ENCODE data around the gene FYN. TPM values are rescaled to one million over a fixed set of nuclear protein-coding genes. Genes with fewer than 3 reads are reported as not detected.
A peak's percentile ranks its signal among the peaks of the same experiment; 100 is the strongest.

The FYN gene
- total and polyA plus RNA-seq, 9 of the 15 experiments (the other 6 are each of a cell fraction or from before 2014, with no cell fraction given) = 2.9 to 22.1 (median 11.4) TPM

DNA sequence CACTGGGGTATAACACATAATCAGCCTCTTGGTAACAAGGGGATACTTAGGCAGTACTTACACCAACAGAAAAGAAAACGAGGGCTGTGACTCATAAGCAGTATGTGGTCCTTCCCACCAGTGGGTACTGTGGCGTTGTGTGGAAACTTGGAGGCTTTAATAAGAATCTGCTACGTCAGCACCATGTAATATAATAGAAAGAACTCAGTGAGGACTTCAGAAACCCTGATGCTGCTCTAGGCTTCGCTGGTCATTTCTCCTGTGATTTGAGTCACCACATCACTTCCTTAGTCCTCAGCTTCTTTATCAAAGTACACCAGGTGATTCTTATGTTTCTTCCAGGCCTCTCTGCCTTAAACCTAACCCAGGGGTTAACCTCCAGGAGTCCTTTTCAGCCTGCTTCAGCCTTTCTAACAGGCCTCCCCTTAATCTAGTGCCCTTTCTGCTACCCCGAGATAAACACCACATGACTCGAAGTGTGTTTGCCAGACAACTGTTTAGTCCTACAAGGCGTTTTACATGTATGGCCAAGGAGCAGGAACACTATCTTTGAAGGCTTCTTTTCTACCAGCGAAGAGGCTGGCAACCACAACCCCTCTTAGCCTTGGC, 68.5 kb downstream of the FYN start (continued):
- TF ChIP-seq MNT (conservative IDR thresholded peaks at IDR 0.05) = peak in 1 of 2 experiments; percentile 14; a peak in 1 of 4 replicates
- no peak for TF ChIP-seq LARP7 (IDR thresholded peaks at IDR 0.05)
- TF ChIP-seq, protein P1, sequence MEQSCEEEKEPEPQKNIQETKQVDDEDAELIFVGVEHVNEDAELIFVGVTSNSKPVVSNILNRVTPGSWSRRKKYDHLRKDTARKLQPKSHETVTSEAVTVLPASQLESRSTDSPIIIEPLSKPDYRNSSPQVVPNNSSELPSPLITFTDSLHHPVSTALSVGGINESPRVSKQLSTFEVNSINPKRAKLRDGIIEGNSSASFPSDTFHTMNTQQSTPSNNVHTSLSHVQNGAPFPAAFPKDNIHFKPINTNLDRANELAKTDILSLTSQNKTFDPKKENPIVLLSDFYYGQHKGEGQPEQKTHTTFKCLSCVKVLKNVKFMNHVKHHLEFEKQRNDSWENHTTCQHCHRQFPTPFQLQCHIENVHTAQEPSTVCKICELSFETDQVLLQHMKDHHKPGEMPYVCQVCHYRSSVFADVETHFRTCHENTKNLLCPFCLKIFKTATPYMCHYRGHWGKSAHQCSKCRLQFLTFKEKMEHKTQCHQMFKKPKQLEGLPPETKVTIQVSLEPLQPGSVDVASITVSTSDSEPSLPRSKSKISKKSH (CRISPR knock-in tag; IDR thresholded peaks at IDR 0.05) = no peak
- peak; percentile 86 for TF ChIP-seq NFIC (IDR thresholded peaks at IDR 0.05)
- TF ChIP-seq, protein P2, sequence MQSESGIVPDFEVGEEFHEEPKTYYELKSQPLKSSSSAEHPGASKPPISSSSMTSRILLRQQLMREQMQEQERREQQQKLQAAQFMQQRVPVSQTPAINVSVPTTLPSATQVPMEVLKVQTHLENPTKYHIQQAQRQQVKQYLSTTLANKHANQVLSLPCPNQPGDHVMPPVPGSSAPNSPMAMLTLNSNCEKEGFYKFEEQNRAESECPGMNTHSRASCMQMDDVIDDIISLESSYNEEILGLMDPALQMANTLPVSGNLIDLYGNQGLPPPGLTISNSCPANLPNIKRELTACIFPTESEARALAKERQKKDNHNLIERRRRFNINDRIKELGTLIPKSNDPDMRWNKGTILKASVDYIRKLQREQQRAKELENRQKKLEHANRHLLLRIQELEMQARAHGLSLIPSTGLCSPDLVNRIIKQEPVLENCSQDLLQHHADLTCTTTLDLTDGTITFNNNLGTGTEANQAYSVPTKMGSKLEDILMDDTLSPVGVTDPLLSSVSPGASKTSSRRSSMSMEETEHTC (IDR thresholded peaks at IDR 0.05) = peak; percentile 60
- TF ChIP-seq NCOA1 (IDR thresholded peaks at IDR 0.05; ENCODE audit: low read depth) = peak; percentile 63; the same call in 1 of the 2 replicates
- no peak for TF ChIP-seq SUPT5H (IDR thresholded peaks at IDR 0.05)
- no peak for TF ChIP-seq NR4A1 (CRISPR knock-in tag; IDR thresholded peaks at IDR 0.05)
- TF ChIP-seq NR4A1 (tag; IDR thresholded peaks at IDR 0.05) = no peak
- TF ChIP-seq USF2 (CRISPR knock-in tag; IDR thresholded peaks at IDR 0.05) = peak; percentile 62
- peak; percentile 96 for TF ChIP-seq HMBOX1 (IDR thresholded peaks at IDR 0.05)
- TF ChIP-seq SP1 (CRISPR knock-in tag; IDR thresholded peaks at IDR 0.05) = no peak
- peak; percentile 38 to 78; a peak in 2 of 4 replicates for TF ChIP-seq ARNT (IDR thresholded peaks at IDR 0.05)
- peak; percentile 93 for TF ChIP-seq MAFF (IDR thresholded peaks at IDR 0.05; ENCODE audit: low read length)
- peak; percentile 83 for TF ChIP-seq SMARCA4 (IDR thresholded peaks at IDR 0.05)
- TF ChIP-seq SMAD3 (CRISPR knock-in tag; conservative IDR thresholded peaks at IDR 0.05) = no peak
- peak; percentile 96 for TF ChIP-seq ARID1B (IDR thresholded peaks at IDR 0.05)
- no peak for TF ChIP-seq CHD4 (IDR thresholded peaks at IDR 0.05; ENCODE audit: insufficient read depth, insufficient replicate concordance, low read depth, low read length, poor library complexity, severe bottlenecking)
- TF ChIP-seq CREM (IDR thresholded peaks at IDR 0.05; ENCODE audit: low read depth) = peak; percentile 49
- TF ChIP-seq BDP1 (IDR thresholded peaks at IDR 0.05; ENCODE audit: insufficient read depth, insufficient read length) = no peak
- TF ChIP-seq, protein P3, sequence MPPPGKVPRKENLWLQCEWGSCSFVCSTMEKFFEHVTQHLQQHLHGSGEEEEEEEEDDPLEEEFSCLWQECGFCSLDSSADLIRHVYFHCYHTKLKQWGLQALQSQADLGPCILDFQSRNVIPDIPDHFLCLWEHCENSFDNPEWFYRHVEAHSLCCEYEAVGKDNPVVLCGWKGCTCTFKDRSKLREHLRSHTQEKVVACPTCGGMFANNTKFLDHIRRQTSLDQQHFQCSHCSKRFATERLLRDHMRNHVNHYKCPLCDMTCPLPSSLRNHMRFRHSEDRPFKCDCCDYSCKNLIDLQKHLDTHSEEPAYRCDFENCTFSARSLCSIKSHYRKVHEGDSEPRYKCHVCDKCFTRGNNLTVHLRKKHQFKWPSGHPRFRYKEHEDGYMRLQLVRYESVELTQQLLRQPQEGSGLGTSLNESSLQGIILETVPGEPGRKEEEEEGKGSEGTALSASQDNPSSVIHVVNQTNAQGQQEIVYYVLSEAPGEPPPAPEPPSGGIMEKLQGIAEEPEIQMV (tag; conservative IDR thresholded peaks at IDR 0.05; ENCODE audit: low read depth) = no peak
- TF ChIP-seq DACH1 (IDR thresholded peaks at IDR 0.05; ENCODE audit: partially characterized antibody) = peak; percentile 17
- TF ChIP-seq CTBP1 (IDR thresholded peaks at IDR 0.05; ENCODE audit: borderline replicate concordance) = peak; percentile 82

Data from K562 (cell line).